A172 (cell line): Measurements from ENCODE around the gene COL1A1. TPM values are rescaled to one million over a fixed set of nuclear protein-coding genes. Genes with fewer than 3 reads are reported as not detected.
A peak's percentile ranks its signal among the peaks of the same experiment; 100 is the strongest.

Experiments used
- DNase-seq: peaks from one replicate; pipeline ENCODE4 v3.0.0-alpha.2; 2015; ENCODE audit warnings: low spot score
- total RNA-seq: library from RNA; depleted of rRNA; stranded (reverse); fragments of >200 nt; shearing (Covaris generic); gene quantifications from 2 replicates; pipeline ENCODE4 v1.2.3, GENCODE V29; 2014

The COL1A1 gene
- total RNA-seq, 1 experiment from 2014 or later, result 15.7 TPM

- no peak for DNase-seq
These were observed 43.5 kb downstream of the COL1A1 start for GRCh38 chr17:50157891-50158290.

DNA sequence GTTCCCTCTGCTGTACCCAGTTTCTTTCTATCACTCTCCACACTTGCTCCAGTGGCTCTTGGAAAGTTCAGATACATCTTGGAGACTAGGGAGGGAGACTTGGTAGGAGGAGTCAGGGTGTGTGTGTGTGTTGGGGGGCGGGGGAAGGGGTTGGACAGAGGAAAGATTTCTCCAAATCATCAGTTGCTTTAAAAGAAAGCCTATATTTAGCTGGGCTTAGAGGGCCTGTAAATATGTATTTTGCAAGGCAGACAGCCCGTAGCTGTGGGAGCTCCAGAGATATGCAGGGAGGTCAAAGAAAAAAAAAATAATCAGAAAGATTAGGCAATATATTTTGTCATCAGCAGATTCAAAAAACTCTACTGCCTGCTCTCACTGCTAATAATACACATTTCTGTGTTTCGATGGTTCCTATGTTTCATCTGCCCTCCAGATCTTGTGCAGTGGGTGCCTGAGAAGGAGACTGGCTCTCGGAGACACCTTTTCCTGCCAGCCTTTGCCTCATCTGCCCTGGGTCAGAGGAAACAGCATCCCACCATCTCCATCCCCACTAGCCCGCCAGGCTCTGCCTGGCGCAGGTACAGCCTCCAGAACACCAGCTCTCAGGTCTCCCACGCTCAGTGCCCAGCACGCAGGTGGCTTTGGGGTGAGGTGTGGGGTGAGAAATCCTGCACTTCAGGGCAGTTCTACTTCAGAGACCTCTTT, 46.2 kb downstream of the COL1A1 start:
- no peak for DNase-seq

DNA sequence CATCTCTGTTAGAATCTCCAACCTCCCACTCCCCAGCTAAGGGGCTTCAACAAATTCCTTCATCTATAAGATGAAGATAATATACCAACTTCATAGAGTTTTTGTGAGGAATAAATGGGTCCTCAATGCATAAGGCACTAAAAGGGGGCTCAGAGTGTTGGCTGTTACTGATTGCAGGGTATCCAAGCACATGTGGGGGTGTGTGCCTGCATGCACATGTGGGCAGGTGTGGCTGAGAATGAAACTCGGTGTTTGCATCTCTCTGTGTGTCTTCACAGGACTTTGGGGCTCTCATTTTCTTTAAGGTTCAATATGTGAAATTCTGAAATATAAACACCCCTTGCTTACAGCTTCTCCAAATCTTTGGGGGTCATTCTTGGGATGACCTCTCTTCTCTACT, 46.8 kb downstream of the COL1A1 start:
- DNase-seq, result no peak

- DNase-seq, result no peak
These were observed 47.5 kb downstream of the COL1A1 start for GRCh38 chr17:50153650-50154575.

DNA sequence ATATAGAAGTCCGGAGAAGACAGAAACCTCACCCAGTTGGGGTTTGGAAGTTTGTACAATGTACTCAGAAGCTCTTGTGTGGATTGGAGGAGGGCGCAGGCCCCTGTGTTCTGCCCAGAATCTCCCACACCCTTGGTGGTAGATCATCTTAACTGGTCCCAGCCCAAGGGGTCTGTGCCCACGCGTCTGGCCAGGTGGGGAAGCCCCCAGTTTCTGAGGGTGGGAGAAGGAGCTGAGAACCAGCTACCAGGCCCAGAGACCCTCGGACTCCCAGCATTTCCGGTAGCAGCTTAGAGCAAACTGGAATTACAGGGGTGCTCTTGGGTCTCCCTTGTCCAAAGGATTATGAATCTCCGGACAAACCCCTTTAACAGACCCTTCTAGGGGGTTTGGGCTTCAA, 48.7 kb downstream of the COL1A1 start:
- DNase-seq, result no peak

- DNase-seq, result peak; percentile 96
These were observed 49.4 kb downstream of the COL1A1 start for GRCh38 chr17:50151937-50152547.

GRCh38 chr17:50151041-50151936, 50.1 kb downstream of the COL1A1 start:
- DNase-seq, result peak; percentile 85

GRCh38 chr17:50150354-50151040, 50.9 kb downstream of the COL1A1 start, which contains the start of gene PPP1R9B:
PPP1R9B (minus strand) TSS chr17:50150677; CDS start chr17:50150513, 164 bp downstream.
- DNase-seq, result no peak

- no peak for DNase-seq
These were observed 51.7 kb downstream of the COL1A1 start for GRCh38 chr17:50149417-50150353.

DNA sequence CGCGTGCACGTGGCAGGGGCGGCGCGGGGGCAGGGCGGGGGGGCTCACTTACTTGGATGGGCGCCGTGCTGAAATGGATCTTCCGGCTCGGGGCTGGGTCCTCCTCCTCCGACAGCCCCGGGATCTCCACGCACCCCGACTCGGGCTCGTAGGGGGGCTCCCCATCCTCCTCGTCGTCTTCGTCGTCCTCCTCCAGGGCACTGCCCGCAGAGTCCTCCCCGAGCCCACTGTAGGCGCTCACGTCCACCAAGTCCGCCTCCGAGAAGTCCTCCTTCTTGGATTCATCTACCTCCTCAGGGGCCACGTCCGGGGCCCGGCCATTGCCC, 52.4 kb downstream of the COL1A1 start:
- no peak for DNase-seq

DNA sequence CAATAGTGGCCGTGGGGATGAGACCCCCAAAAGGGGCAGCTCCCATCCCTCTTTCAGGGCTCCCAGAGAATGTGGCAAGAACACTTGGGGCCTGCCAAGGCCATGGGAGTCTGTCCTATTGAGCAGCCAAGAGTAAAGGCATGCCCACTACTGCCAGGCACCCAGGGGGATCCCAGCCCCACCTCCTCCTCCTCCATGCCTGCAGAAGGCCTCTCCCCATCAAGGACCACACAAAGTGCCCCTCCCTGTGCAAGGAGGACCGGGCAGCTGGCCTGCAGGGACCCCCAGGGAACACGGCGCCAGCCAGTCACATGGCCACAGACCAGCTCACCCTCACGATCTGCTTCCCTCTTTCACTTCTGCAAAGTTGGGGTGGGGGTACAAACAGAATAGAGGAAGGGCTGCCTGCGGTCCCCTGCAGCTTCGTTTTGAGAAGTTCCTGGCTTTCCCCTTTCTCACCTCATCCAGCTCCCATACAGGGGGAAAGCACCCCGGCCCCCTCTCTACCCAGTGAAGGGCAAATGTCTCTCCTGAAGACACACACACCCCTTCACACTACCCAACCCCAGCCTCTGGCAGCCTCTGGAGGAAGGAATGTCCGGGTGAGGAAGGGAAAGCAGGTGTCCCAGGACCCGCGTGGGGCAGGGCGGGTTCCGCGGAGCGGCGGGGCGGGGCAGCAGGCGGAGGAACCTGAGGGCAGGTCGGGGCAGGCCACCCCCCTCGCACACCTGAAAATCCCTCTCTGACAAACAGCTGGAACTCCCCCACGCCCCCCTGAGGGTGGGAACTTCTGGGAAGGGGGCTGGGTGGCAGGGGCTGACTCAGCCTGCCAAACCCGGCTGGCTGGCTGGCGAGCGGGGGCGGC, 53.0 kb downstream of the COL1A1 start:
- DNase-seq, result no peak

GRCh38 chr17:50147841-50148225, 53.6 kb downstream of the COL1A1 start:
- DNase-seq, result no peak

GRCh38 chr17:50146927-50147665, 54.3 kb downstream of the COL1A1 start:
- no peak for DNase-seq

DNA sequence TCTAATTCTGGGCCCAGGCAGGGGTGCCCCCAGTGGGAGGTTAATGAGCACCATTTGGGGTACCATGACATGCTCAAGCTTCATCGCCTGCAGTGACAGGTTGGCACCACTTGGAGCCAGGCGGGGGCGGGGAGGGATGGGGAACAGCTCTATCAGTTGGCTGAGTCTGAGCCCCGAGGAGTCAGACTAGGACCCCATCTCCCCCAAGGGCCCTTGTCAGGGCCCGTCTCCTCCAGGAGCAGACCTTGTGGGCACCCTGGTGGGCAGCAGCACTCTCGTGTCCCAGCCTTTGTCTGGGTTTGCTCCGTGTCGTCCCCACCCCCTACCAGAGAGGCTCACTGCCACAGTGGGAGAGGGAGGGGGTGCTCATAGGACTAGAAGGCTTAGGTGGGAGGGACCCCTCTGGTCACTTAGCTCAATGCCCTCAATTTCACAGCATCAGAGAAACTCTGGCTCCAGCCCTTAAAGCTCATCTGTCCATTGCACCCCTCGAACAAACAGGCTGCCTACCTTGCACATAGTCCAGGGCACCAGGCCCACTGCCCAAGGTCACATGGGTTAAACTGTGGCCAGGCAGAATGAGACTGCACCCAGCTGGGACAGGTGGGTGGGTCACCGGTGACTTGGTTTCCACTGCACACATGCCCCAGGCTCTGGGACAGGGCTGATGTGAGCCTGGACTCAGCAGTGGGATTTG, 55.1 kb downstream of the COL1A1 start:
- DNase-seq, result no peak

- no peak for DNase-seq
These were observed 55.8 kb downstream of the COL1A1 start for GRCh38 chr17:50145532-50146229.

- DNase-seq, result no peak
These were observed 56.4 kb downstream of the COL1A1 start for GRCh38 chr17:50144845-50145531.
